Measurements from ENCODE around the gene KRTAP19-7.

The KRTAP19-7 gene

GRCh38 chr21:30582870-30583269, 21.8 kb upstream of the KRTAP19-7 start:
- ChIA-PET POLR2A (no interaction called here), CTCF (no interaction called here)
- TF ChIP-seq, protein P1, sequence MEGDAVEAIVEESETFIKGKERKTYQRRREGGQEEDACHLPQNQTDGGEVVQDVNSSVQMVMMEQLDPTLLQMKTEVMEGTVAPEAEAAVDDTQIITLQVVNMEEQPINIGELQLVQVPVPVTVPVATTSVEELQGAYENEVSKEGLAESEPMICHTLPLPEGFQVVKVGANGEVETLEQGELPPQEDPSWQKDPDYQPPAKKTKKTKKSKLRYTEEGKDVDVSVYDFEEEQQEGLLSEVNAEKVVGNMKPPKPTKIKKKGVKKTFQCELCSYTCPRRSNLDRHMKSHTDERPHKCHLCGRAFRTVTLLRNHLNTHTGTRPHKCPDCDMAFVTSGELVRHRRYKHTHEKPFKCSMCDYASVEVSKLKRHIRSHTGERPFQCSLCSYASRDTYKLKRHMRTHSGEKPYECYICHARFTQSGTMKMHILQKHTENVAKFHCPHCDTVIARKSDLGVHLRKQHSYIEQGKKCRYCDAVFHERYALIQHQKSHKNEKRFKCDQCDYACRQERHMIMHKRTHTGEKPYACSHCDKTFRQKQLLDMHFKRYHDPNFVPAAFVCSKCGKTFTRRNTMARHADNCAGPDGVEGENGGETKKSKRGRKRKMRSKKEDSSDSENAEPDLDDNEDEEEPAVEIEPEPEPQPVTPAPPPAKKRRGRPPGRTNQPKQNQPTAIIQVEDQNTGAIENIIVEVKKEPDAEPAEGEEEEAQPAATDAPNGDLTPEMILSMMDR (IDR thresholded peaks at IDR 0.05; ENCODE audit: control extremely low read depth, extremely low read depth, low read depth, missing control alignments): no peak
- no peak for DNase-seq (ENCODE audit: extremely low spot score)

- POLR2A ChIA-PET: no interaction called here
- CTCF ChIA-PET: no interaction called here
- TF ChIP-seq, protein P1 (IDR thresholded peaks at IDR 0.05; ENCODE audit: control extremely low read depth, extremely low read depth, low read depth, missing control alignments): no peak
- no peak for DNase-seq (ENCODE audit: extremely low spot score)
Observed at GRCh38 chr21:30580132-30580531, 19.0 kb upstream of the KRTAP19-7 start.

- TF ChIP-seq, protein P1 (IDR thresholded peaks at IDR 0.05; ENCODE audit: control extremely low read depth, extremely low read depth, low read depth, missing control alignments): no peak
- ChIA-PET CTCF (no interaction called here), POLR2A (no interaction called here)
- DNase-seq (ENCODE audit: extremely low spot score): no peak
Observed at GRCh38 chr21:30579346-30579745, 18.2 kb upstream of the KRTAP19-7 start.

- DNase-seq (ENCODE audit: extremely low spot score): no peak
- TF ChIP-seq, protein P1 (IDR thresholded peaks at IDR 0.05; ENCODE audit: control extremely low read depth, extremely low read depth, low read depth, missing control alignments): no peak
- CTCF ChIA-PET: interaction anchor here (1.5 kb wide), 1 partner anchor 9 kb away, joined by 3 read pairs; no protein-coding TSS in a partner anchor
- POLR2A ChIA-PET: no interaction called here
Observed at GRCh38 chr21:30577766-30578165, 16.7 kb upstream of the KRTAP19-7 start.

GRCh38 chr21:30567617-30568016, 6.5 kb upstream of the KRTAP19-7 start:
- POLR2A ChIA-PET: no interaction called here
- CTCF ChIA-PET: no interaction called here
- DNase-seq (ENCODE audit: extremely low spot score): no peak
- TF ChIP-seq, protein P1 (IDR thresholded peaks at IDR 0.05; ENCODE audit: control extremely low read depth, extremely low read depth, low read depth, missing control alignments): no peak

DNA sequence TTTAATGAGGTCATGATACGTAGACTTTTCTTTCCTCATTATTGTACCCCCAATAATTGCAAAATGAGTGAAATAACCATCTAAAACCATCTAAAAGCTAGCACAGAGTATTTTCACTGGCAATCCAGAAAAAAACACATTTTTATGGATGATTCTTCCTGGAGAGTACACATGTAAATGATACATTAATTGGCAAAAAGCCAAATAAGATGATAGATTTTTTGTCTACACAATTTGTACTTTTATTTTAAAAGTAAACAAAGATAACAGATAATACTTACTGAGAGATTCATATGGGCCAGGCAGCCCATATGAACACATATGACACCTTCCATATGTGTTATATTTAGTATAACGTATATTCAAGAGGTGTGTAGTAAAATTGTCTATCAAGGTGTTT, 2.5 kb upstream of the KRTAP19-7 start:
- DNase-seq (ENCODE audit: extremely low spot score): no peak
- TF ChIP-seq, protein P1 (IDR thresholded peaks at IDR 0.05; ENCODE audit: control extremely low read depth, extremely low read depth, low read depth, missing control alignments): no peak
- CTCF ChIA-PET: interaction anchor here (1.5 kb wide), 1 partner anchor 16 kb away, joined by 3 read pairs; no protein-coding TSS in a partner anchor
- POLR2A ChIA-PET: no interaction called here

DNA sequence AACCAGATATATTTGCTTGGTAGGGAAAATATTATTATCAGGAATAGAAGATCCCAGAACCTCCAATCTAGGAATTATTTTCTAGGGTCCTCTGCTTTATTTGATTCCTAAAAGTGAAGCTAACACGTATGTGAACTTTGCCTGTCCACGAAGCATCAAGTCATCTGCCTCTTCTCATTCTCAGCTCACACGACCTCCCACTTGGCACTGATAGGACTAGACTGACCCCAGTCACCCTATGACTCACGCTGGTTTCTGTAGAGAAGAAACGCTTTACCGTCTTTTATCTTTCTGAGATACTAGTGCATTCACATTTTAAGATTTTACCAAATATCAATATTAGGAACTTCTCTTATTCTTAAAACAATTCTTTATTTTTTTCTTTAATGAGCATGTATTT, 2.0 kb upstream of the KRTAP19-7 start:
- DNase-seq (ENCODE audit: extremely low spot score): no peak
- CTCF ChIA-PET: no interaction called here
- TF ChIP-seq, protein P1 (IDR thresholded peaks at IDR 0.05; ENCODE audit: control extremely low read depth, extremely low read depth, low read depth, missing control alignments): no peak
- POLR2A ChIA-PET: no interaction called here
